Measurements from ENCODE around the gene TP53AIP1.

TP53AIP1 gene, protein sequence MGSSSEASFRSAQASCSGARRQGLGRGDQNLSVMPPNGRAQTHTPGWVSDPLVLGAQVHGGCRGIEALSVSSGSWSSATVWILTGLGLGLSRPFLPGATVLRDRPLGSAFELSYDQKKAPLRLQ

GRCh38 chr11:128942817-128943427, at the start of gene TP53AIP1:
Gene TP53AIP1, minus strand, starts transcription at chr11:128942871. Its CDS starts 5,053 bp downstream, at chr11:128937818.
- no peak for DNase-seq

GRCh38 chr11:128988242-128988970, 45.7 kb upstream of the TP53AIP1 start:
- no peak for DNase-seq

DNA sequence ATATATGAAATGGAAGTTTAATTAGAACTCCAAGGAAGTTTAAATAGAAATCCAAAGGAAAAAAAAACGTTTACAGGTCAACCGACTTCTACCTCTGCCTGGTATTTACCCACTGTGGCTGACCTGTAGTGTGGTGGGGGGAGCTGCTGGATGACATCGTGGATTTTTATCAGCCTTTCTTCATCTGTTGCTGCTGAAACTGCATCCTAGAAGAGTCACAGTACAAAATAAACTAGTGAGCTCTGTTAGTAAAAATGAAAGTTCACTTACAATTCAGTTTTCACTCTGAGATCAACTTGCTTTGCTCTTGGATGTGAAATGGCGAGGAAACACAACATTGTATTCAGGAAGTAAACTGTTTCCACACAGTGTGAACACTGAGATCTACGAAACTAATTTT, 43.2 kb upstream of the TP53AIP1 start:
- DNase-seq, result no peak

DNA sequence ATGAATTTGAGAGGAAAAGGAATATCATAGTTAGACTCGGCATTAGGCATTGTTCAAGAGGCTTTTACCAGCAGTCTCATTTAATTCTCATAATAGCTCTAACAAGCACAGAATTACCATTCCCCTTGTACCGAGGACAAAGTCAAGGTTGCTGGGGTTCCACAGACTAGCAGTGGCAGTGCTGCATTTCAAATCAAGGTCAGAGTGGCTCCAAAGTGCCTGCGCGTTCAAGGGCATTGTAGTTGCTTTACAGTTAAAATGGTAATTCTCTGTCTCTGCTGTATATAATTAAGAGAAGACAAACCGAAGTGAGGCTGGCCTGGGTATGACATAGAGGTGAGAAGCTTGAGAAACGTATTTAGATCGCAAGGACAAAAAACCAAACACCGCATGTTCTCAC, 40.4 kb upstream of the TP53AIP1 start:
- no peak for DNase-seq

- DNase-seq, result peak; percentile 7
These were observed 38.6 kb upstream of the TP53AIP1 start for GRCh38 chr11:128981254-128981653.

- no peak for DNase-seq
These were observed 28.0 kb upstream of the TP53AIP1 start for GRCh38 chr11:128970598-128971190.

DNA sequence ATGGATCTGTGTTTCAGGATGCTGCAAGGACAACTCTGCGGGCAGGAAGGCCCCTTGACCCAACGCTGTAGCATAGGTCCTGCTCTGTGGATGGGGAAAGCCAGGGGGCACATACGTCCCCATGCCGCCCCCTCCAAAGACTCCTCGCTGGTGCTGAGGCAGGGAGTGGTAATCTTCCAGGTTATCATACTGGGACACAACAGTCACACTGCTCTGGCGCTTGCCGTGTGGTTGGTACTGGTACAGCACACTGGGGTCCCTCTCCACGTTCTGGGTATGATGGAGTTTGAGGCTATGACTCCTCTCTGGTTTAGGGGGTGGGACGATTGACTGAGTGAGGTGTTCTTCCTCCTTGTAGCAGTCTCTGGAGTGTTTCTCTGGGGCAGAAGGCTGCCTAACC, 26.2 kb upstream of the TP53AIP1 start:
- no peak for DNase-seq

GRCh38 chr11:128967578-128967977, 24.9 kb upstream of the TP53AIP1 start:
- DNase-seq, result no peak

- DNase-seq, result no peak
These were observed 22.8 kb upstream of the TP53AIP1 start for GRCh38 chr11:128965485-128965884.

DNA sequence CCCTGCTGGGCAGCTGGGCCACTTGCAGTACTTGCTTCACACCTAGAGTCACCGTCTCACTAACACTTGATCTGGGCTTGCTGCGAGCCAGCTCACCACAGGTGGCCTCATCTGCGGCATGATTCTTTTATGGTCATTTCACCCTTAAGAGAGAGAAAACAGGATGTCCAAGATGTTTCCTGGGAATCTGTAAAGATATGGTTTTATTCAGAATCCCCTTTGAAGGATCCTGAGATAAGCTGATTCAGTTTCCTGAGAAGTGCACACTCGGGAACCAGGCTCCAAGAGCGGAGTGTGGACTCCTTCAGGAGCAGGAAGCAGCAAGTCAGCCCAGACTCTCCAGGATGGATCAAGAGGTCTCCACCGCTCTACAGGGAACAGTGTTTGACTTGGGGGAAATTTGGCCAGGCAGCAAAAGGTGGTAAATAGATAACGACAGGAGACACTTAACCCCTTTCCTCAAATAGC, 21.8 kb upstream of the TP53AIP1 start:
- DNase-seq, result no peak

GRCh38 chr11:128963744-128964325, 21.2 kb upstream of the TP53AIP1 start:
- DNase-seq, result no peak

DNA sequence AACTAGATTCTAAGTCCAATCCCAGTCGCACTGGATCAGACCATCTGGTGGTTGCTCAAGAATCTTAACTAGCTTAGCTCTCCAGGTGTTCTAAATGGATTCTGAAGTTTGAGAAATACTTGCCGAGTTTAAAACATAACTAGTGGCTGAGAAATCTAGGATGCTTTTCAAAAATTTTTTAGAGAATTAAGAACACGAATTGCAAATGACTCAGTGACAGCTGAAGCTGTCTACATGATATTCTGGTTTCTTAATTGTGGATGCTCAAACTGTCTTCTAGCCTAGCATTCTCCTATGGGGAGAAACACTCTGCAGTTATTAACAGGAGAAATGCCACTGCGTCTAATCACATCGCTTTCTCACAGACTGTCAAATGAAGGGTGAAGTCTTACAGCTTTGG, 20.2 kb upstream of the TP53AIP1 start:
- no peak for DNase-seq

GRCh38 chr11:128961645-128962044, 19.0 kb upstream of the TP53AIP1 start:
- DNase-seq, result no peak

- DNase-seq, result no peak
These were observed 14.5 kb upstream of the TP53AIP1 start for GRCh38 chr11:128957202-128957482.

DNA sequence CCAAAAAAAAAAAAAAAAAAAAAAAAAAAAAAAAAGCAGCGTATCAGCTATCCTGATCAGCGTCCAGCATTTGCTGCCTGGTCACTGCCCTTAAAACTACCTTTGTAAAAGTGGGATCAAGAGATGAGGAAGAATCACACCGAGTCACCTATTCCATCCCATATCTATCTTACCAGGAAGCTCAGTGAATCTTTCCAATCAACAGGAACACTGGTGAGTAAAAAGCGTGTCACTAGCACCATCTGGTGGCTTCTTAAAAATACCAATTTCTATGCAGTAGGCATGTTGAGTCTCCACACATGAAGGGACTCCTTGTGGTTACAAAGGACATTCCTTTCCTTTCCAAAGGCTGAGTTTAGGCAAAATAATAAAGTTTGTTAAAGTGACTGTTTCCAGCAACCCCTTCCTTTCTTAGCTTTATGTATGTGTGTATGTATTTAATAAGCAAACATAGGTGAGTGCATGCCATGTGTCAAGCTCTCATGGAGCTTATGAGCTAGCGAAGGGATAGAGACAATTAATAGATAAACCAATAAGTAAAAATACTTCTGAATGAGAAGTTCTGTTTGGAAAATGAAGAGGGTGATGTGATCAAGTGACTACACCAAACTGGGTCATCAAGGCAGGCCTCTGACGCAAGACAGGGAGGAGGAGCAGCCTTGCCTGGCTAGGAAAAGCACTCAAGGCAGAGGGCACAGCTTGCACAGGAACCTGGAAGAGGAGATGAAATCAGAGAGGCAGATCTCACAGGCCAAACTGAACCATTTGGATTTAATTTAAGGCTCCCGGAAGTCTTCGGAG, 13.9 kb upstream of the TP53AIP1 start:
- peak; percentile 73 for DNase-seq

DNA sequence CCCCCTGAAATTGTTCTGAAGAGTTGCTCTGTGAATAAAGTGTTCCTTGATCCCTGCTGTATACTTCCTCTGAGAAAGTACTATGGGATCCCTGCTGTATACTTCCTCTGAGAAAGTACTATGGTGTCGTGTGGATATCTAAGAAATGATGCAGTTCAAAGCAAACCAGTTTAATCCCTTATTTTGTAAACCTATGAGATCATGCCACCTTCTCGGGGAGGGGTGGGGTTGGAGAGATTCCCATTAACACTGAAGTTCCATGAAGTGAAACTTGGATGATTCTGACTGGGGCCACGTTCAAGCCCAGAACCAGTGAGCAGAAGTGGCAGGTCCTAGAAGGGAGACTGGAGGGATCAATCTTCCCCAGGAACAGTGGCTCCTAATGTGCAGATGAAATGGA, 13.0 kb upstream of the TP53AIP1 start:
- no peak for DNase-seq

DNA sequence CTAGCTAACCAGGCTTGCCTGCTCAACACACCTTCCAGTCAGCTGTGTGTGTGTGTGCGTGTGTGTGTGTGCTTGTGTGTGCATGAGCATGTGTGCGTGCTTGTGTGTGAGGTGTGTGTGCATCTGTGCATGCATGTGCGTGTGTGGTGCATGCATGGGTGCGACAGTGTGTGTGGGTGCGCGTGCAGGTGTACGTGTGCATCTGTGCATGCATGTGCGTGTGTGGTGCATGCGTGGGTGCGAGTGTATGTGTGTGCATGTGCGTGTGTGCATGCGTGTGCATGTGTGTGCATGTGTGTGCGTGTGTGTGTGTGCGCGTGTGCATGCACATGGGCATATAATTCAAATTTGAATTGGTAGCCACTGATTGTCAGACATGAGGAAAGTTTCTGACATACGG, 10.5 kb upstream of the TP53AIP1 start:
- no peak for DNase-seq

- no peak for DNase-seq
These were observed 7.3 kb upstream of the TP53AIP1 start for GRCh38 chr11:128949791-128950454.

- DNase-seq, result peak; percentile 7
These were observed 5.9 kb upstream of the TP53AIP1 start for GRCh38 chr11:128948583-128948982.

DNA sequence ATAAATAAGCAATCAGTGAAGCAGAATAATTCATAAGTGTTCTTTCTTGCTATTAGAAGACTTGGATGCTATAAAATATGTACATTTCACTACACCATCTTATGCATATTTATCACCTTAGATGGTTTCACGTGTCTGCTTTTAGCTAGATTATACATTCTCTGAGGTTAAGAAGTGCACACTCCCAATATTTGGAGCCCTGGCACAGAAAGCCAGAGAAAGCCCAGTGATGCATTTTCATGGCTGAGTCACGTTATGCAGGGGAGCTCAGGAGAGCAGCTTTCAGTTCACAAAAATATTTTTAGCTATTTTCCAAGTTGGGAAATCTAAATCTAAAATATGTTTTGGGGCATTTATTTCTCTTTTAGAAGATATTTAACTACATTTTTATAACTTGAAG, 5.1 kb upstream of the TP53AIP1 start:
- no peak for DNase-seq

DNA sequence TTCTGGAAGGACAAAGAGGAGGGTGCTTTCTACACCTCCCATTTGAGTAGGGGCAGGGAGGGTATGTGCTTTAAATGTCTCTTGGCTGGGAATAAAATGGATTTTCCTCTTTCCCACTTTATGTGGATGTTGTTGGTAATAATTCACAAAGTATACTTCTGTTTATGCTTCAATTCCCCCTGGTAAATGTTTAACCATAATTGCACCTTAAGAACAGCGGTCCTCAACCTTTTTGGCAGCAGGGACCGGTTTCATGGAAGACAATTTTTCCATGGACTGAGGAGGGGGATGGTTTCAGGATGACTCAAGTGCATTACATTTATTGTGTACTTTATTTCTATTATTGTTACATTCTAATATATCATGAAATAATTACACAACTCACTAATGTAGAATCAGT, 4.0 kb upstream of the TP53AIP1 start:
- no peak for DNase-seq

GRCh38 chr11:128943428-128943976, 831 bp upstream of the TP53AIP1 start:
- no peak for DNase-seq

Measured in HCEC 1CT (cell line).